GM21528 (cell line): ENCODE results near the gene DNAJC1.

ENCODE experiments used
- ATAC-seq: cut with Tn5 transposase; IDR thresholded peaks from one replicate; pipeline ENCODE4 v1.9.1; 2021; ENCODE audit warnings: mild to moderate bottlenecking, moderate library complexity; ENCODE audit not compliant: unreplicated experiment, low FRiP score

The DNAJC1 gene

GRCh38 chr10:22010973-22011408 lies 7.5 kb upstream of the DNAJC1 start:
- no peak for ATAC-seq

DNA sequence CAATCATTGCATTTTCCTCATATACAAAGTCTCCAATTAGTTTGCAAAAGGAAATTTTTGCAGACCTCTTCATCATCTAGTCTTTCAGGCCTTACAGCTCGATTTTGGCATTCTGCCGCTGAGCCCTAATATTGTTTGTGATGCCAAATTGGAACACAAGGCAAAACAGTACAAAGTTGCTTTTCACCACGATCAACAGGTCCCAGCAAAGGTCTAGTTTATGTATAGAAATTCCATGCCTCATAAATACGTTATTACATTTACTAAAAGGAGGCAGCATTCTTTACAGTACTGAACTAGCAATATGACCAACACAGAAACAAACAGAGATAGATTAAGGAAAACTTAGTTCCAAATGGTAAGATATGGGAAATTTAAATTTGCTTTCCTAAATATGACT lies 7.0 kb upstream of the DNAJC1 start:
- ATAC-seq, result no peak

DNA sequence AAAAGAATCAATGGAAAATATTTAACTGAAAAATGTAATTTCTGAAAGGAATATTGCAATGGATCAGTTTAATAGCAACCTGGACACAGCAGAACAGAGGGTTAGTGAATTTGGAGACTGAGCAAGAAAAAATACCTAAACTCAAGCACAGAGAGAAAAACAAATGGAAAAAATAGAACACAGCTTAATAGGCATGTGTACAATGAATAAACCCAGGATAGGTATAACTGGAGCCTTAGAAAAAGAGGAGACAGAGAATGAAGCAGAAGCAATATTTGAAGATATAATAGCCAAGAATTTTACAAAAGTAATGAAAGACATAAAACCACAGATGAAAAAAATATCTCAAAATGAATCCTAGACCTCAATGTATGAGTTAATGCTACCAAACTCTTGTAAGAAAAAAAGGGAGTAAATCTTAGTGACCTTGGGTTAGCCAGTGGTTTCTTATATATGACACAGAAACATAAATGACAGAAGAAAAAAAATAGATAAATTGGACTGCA lies 2.9 kb upstream of the DNAJC1 start:
- ATAC-seq, result no peak

GRCh38 chr10:22005763-22006162 lies 2.2 kb upstream of the DNAJC1 start:
- no peak for ATAC-seq

- no peak for ATAC-seq
Measured at GRCh38 chr10:22003964-22004281, 393 bp upstream of the DNAJC1 start.

GRCh38 chr10:22002591-22003176 lies 846 bp downstream of the DNAJC1 start:
- ATAC-seq, result peak; percentile 25

- no peak for ATAC-seq
Measured at GRCh38 chr10:21995557-21995956, 8.0 kb downstream of the DNAJC1 start.

DNA sequence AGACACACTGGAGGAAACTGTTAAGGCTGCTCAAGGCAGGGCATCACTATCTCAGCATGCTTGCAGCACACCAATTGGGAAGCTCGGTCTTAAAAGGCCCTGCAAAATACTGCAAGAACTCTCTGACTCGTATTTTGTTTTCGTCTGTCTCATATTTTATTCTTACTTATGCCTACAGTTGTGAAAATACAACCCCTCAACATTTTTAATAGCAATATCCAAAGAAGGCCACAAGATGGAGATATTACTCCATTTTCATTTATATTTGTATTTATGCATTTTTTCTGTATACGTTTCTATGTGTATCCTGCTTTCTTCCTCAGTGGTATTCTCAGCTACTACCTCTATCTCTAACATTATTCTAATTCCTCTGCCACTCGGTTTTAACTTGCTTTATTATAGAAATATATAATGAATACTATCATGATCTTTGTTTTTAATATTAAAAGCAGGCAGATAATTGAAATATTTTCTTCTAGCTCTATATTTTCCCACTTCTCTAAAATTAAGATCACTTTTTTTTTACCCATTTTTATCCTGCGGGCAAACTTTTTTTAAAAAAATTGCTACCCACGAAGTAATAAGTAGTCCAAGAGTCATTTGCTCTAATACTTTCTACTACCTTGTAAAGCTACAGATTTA lies 10.0 kb downstream of the DNAJC1 start:
- ATAC-seq, result no peak

GRCh38 chr10:21991785-21992184 lies 11.7 kb downstream of the DNAJC1 start:
- ATAC-seq, result no peak

GRCh38 chr10:21990449-21990848 lies 13.1 kb downstream of the DNAJC1 start:
- no peak for ATAC-seq

GRCh38 chr10:21989453-21990154 lies 13.9 kb downstream of the DNAJC1 start:
- peak; percentile 86 for ATAC-seq

- no peak for ATAC-seq
Measured at GRCh38 chr10:21985541-21985940, 18.0 kb downstream of the DNAJC1 start.

DNA sequence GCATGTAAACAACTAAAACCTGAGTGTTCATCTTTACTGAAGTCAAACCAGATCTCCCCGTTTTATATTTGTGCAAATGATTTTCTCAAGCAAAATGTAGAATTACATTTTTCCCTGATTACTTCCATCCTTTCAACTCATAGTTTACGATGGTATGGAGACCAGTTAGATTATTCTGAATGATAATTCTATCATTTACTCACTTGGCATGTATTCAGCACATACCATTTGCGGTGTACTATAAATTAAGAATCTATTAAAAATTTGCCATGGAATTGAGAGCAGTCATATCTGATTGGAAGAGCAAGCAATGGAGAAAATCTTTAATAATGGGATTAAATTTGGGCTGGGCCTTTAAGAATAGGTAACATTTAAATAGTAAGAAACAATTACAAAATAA lies 22.4 kb downstream of the DNAJC1 start:
- ATAC-seq, result no peak

GRCh38 chr10:21980691-21981090 lies 22.8 kb downstream of the DNAJC1 start:
- ATAC-seq, result no peak

DNA sequence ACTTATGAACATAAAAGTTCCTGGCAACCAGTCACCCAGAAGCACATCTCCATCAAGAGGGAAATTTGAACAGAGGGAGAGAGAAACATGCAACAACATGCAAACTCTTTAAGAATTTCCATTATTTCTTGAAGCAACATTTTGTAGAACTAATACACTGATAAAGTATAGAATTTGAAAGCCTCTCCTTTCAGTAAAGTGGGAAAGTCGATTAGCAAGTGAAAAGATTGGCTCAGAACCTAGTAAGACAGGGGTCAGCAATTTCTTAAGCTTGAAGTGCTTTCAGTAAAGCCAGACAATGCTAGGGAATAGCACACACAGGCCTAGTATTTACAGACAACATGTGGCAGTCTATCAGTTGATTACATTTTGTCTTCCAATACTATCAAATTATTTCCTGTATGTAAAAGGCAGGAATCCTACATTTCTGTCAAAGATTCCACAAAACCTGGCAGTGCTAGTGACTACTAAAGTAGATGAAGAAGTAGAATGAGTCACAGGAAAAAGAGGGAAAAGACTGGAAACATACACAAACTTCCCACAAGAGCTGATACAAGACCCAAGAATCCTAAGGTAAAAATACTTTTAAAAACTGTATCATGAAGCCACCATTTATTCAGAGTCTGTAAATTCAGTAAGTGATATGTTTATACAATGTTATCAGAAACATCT lies 25.2 kb downstream of the DNAJC1 start:
- no peak for ATAC-seq

GRCh38 chr10:21976739-21977138 lies 26.8 kb downstream of the DNAJC1 start:
- ATAC-seq, result no peak

DNA sequence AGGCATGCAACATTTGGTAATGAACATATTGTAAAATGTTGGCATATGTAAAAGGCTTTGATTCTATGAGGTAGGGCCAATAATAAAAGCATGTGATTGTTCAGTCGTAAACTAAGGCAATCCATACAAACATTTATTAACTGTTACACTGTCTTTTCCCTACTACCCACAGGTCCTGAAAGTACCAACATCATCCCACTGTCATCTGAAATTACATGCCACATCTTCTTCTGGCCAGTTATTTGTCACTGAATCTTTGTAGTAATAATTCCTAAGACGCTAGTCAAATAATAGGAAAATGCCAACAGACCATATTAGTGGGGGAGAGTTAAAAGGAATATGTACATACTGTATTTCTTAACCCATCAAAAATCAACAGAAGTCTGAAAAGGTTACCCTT lies 27.2 kb downstream of the DNAJC1 start:
- ATAC-seq, result no peak

DNA sequence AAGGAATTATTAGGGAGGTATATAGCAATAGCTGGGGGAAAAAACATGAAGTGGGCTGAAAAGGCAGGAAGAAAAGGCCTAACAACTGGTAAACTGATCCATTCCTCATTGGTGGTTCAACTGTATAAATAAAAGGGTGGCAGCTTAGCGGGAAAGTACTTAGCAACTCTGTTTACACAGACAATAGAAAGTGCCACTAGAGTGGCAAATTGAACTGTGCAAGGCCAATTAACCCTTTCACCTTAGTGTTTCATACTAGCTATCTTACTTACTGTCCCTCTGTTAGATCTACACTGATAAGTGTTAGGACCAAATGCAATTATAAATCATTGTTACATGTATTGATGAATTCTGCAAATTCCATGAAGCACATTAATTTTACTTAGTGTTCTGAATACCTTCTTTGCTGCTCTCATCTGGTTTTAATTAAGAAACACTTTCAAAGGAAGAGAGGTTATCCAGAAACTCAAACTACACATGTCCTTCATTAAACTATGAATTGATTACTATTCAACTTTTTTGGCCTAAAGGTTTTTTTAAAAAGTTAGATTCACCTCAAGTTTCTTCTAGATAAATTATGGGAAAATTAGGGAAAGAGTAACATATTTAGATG lies 28.0 kb downstream of the DNAJC1 start:
- ATAC-seq, result no peak

DNA sequence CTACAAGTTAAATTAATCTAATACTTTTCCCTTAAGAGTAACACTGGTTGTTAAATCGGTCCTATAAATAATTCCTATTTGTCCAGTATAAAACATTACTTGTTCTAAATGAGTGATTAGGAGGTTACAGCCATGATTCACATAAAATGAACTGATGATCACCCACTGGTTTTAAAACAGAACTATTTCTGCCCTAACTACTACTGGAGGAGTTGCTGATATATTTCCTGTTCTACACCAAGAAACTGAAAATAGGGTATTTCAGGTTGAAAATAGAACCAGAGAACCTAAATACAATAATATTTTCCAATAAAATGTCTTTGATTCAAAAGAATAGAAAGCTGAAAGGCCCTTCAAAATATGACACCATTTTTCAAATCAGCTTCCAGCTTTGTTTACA lies 30.9 kb downstream of the DNAJC1 start:
- no peak for ATAC-seq

DNA sequence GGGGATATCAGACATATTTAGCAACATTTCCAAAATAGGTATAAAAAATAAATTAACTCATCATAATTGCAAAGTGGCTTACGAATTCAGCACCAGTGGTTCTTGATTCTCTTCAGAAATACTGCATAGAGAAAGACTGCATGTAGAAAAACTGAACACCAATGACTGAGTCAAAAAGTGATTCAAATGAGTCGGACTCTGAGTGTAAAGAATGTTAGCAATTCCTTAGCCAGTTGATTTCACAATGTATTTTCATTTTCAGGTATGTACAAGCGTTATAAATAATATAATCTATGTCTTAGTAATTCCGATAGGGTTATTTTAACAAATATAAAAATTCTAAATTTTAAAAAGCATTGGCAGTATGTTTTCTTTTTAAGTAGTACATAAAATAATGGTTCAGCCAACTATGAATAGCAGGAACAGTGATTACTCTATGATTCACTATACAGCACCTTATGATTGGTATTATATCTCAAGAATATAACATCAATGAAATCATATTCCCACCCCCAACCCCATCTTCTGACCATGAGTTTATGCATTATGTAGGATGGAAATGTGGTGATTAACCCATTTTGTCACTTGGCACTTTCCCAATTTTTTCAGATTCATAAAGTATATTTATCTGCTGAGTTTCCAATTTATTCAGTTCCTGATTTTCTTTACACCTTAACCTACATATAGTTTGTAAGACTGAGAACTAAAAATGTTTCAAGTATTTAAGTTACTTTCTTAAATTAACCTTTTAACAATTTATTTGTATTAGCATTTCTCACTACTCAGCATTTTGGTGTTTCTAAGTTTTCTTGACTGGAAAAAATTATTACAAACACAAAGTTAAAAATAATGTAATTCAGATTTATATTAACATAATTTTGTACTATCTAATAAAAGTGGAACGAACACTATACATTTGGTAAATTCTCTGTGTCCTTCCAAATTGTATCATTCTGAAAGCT lies 33.9 kb downstream of the DNAJC1 start:
- no peak for ATAC-seq
